ENCODE measurements around the gene GRIK2.

The GRIK2 gene

DNA sequence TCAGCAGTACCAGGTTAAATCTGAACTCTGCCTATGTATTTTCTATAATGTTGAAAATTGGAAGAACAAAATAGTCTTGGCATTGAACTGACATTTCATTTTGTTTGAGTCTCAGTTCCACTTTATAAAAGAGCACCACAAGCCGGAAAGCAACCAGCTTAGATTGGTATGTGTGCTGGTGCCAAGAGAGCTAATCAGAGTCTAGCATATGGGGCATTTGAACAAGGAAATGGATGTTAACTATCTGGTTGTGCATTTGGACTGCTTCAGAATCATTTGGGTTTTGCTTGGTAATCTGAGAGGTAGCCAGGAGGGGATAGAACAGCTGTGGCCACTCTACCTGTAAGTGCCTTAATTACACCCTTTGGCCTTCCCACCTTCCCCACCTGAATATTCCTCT, 184.8 kb downstream of the GRIK2 start:
- TF ChIP-seq TAF1 (IDR thresholded peaks at IDR 0.05; ENCODE audit: borderline replicate concordance, insufficient read depth, low read length) (no peak), FOXP2 (optimal IDR thresholded peaks at IDR 0.05; ENCODE audit: borderline replicate concordance, extremely low read depth, extremely low read length, insufficient read depth) (no peak), SIN3A (IDR thresholded peaks at IDR 0.05; ENCODE audit: borderline replicate concordance, insufficient read depth, low read length) (no peak), POLR2AphosphoS5 (IDR thresholded peaks at IDR 0.05; ENCODE audit: low read depth, low read length) (no peak)
- TF ChIP-seq, protein P1, sequence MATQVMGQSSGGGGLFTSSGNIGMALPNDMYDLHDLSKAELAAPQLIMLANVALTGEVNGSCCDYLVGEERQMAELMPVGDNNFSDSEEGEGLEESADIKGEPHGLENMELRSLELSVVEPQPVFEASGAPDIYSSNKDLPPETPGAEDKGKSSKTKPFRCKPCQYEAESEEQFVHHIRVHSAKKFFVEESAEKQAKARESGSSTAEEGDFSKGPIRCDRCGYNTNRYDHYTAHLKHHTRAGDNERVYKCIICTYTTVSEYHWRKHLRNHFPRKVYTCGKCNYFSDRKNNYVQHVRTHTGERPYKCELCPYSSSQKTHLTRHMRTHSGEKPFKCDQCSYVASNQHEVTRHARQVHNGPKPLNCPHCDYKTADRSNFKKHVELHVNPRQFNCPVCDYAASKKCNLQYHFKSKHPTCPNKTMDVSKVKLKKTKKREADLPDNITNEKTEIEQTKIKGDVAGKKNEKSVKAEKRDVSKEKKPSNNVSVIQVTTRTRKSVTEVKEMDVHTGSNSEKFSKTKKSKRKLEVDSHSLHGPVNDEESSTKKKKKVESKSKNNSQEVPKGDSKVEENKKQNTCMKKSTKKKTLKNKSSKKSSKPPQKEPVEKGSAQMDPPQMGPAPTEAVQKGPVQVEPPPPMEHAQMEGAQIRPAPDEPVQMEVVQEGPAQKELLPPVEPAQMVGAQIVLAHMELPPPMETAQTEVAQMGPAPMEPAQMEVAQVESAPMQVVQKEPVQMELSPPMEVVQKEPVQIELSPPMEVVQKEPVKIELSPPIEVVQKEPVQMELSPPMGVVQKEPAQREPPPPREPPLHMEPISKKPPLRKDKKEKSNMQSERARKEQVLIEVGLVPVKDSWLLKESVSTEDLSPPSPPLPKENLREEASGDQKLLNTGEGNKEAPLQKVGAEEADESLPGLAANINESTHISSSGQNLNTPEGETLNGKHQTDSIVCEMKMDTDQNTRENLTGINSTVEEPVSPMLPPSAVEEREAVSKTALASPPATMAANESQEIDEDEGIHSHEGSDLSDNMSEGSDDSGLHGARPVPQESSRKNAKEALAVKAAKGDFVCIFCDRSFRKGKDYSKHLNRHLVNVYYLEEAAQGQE (IDR thresholded peaks at IDR 0.05; ENCODE audit: insufficient read depth in 1 of 2, low read depth in 2 of 2, low read length in 2 of 2), result no peak

DNA sequence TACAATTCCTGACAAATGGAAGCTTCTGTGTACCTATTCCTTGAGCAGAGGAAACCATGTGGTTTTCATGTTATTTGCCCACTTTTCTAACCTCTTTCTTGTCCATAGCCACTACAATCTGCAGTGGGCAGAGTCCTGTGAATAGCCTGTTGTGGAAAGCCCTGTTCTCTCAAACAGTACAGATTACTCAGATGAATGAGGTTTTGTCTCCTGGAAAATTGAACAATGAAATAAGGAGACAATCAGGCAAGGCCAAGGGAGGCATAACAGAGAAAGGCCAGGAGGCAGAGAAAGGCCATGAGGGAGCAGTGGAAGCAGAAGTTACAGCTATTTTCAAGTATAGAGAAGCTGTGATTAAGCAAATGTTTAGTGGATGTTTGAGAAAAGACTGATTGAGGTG, 189.3 kb downstream of the GRIK2 start:
- TF ChIP-seq TAF1 (IDR thresholded peaks at IDR 0.05; ENCODE audit: borderline replicate concordance, insufficient read depth, low read length), result no peak
- no peak for TF ChIP-seq FOXP2 (optimal IDR thresholded peaks at IDR 0.05; ENCODE audit: borderline replicate concordance, extremely low read depth, extremely low read length, insufficient read depth)
- TF ChIP-seq POLR2AphosphoS5 (IDR thresholded peaks at IDR 0.05; ENCODE audit: low read depth, low read length), result no peak
- TF ChIP-seq, protein P1 (IDR thresholded peaks at IDR 0.05; ENCODE audit: insufficient read depth in 1 of 2, low read depth in 2 of 2, low read length in 2 of 2), result no peak

DNA sequence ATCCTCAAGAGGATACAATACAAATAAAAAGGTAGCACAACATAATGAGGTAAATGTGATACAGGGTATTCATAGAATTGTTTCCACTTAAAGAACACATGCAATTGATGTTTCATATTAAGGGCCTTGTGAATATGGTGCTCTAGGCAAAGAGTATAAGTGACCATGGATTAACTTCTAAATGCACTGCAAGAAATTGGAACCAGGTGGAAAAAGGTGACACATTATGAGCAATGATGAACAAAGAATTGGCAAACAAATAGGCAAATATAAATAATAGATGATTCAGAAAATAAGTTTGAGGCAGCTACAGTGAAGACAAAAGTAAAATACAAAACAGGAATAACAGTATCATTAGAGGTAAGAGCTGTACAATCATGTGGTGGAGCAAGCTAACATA, 192.0 kb downstream of the GRIK2 start:
- TF ChIP-seq POLR2AphosphoS5 (IDR thresholded peaks at IDR 0.05; ENCODE audit: low read depth, low read length), result no peak
- no peak for TF ChIP-seq TAF1 (IDR thresholded peaks at IDR 0.05; ENCODE audit: borderline replicate concordance, insufficient read depth, low read length)
- no peak for TF ChIP-seq FOXP2 (optimal IDR thresholded peaks at IDR 0.05; ENCODE audit: borderline replicate concordance, extremely low read depth, extremely low read length, insufficient read depth)
- TF ChIP-seq, protein P1 (IDR thresholded peaks at IDR 0.05; ENCODE audit: insufficient read depth in 1 of 2, low read depth in 2 of 2, low read length in 2 of 2), result no peak
- no peak for TF ChIP-seq SIN3A (IDR thresholded peaks at IDR 0.05; ENCODE audit: borderline replicate concordance, insufficient read depth, low read length)

DNA sequence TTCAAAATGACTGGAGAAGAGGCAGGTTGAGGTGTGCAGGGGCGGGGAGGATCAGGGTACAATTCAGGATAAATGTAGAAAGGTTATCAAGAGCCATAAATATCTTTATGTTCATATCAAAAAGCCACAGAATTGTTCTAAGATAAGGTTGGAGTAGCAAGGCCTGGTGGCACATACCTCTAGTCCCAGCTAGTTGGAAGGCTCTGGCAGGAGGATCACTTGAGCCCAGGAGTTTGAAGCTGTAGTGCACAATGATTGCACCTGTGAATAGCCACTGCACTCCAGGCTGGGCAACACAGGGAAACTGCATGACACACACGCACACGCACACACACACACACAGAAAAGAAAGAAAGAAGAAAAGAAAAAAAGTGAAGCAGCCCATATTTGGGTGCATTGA, 194.8 kb downstream of the GRIK2 start:
- TF ChIP-seq FOXP2 (optimal IDR thresholded peaks at IDR 0.05; ENCODE audit: borderline replicate concordance, extremely low read depth, extremely low read length, insufficient read depth) (no peak), POLR2AphosphoS5 (IDR thresholded peaks at IDR 0.05; ENCODE audit: low read depth, low read length) (no peak), SIN3A (IDR thresholded peaks at IDR 0.05; ENCODE audit: borderline replicate concordance, insufficient read depth, low read length) (no peak), TAF1 (IDR thresholded peaks at IDR 0.05; ENCODE audit: borderline replicate concordance, insufficient read depth, low read length) (no peak)
- TF ChIP-seq, protein P1 (IDR thresholded peaks at IDR 0.05; ENCODE audit: insufficient read depth in 1 of 2, low read depth in 2 of 2, low read length in 2 of 2), result no peak

DNA sequence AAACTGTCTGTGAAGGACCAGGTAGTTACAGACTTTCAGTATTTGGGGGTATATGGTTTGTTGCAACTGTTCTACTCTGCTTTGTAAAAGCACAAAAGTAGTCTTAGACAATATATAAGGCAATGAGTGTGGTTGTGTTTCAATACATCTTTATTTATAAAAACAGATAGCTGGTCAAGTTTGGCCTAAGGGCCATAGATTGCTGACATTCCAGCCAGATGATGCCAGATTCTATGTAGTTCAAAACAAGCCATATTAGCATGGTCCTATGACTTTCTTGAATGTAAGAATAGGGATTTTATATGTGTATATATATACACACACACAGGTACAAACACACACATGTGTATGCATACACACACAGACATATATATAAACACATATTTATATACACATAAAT, 201.8 kb downstream of the GRIK2 start:
- TF ChIP-seq SIN3A (IDR thresholded peaks at IDR 0.05; ENCODE audit: borderline replicate concordance, insufficient read depth, low read length) (no peak), TAF1 (IDR thresholded peaks at IDR 0.05; ENCODE audit: borderline replicate concordance, insufficient read depth, low read length) (no peak), POLR2AphosphoS5 (IDR thresholded peaks at IDR 0.05; ENCODE audit: low read depth, low read length) (no peak), FOXP2 (optimal IDR thresholded peaks at IDR 0.05; ENCODE audit: borderline replicate concordance, extremely low read depth, extremely low read length, insufficient read depth) (no peak)
- TF ChIP-seq, protein P1 (IDR thresholded peaks at IDR 0.05; ENCODE audit: insufficient read depth in 1 of 2, low read depth in 2 of 2, low read length in 2 of 2), result no peak

Data from PFSK-1 (cell line).